MCF 10A (cell line): ENCODE data around the gene RNF225. TPM values are rescaled to one million over a fixed set of nuclear protein-coding genes. Genes with fewer than 3 reads are reported as not detected.

Experiments used
- BruUV-seq: library from RNA; stranded (reverse); fragments of 400-500 nt; replicated peaks from 2 replicates; lab custom pipeline; 2021; lab: Mats Ljungman, UMichigan
- CTCF ChIA-PET: fragments of 300-600 bp; sonication (Branson Sonifier 250); formaldehyde crosslinking; extraction: SDS; loops from one replicate; lab custom pipeline; 2021; ENCODE audit warnings: antibody characterized with exemption, inconsistent platforms; lab: Yijun Ruan, JAX
- POLR2A ChIA-PET: fragments of 300-600, 350-650 bp; sonication (Branson Sonifier 250); formaldehyde crosslinking; extraction: SDS; loops from one replicate; lab custom pipeline; 2020; ENCODE audit warnings: antibody characterized with exemption, inconsistent platforms; lab: Yijun Ruan, JAX
- DNase-seq: peaks from one replicate; pipeline ENCODE4 v3.0.0-alpha.2; 2018; ENCODE audit not compliant: unreplicated experiment
- H3K27ac Mint-ChIP-seq: one replicate; pipeline ENCODE4 v1.8.0; 2022; ENCODE audit warnings: mild to moderate bottlenecking, low read depth, mixed read lengths; ENCODE audit not compliant: unreplicated experiment
- H3K27me3 Mint-ChIP-seq: one replicate; pipeline ENCODE4 v1.8.0; 2022; ENCODE audit warnings: mixed read lengths; ENCODE audit not compliant: insufficient read depth, unreplicated experiment
- H3K36me3 Mint-ChIP-seq: one replicate; pipeline ENCODE4 v1.8.0; 2022; ENCODE audit warnings: mild to moderate bottlenecking, moderate library complexity, mixed read lengths; ENCODE audit not compliant: insufficient read depth, unreplicated experiment
- H3K4me1 Mint-ChIP-seq: one replicate; pipeline ENCODE4 v1.8.0; 2022; ENCODE audit warnings: mixed read lengths; ENCODE audit not compliant: insufficient read depth, unreplicated experiment
- H3K4me3 Mint-ChIP-seq: one replicate; pipeline ENCODE4 v1.8.0; 2022; ENCODE audit warnings: mild to moderate bottlenecking, moderate library complexity, mixed read lengths; ENCODE audit not compliant: unreplicated experiment
- H3K9me3 Mint-ChIP-seq: one replicate; pipeline ENCODE4 v1.8.0; 2022; ENCODE audit warnings: mixed read lengths; ENCODE audit not compliant: unreplicated experiment
- intact Hi-C: fragments of 100-400 bp; cut with micrococcal nuclease; formaldehyde crosslinking; loops from 2 replicates; pipeline ENCODE4 v1.14.1; 2022
- total RNA-seq: library from RNA; stranded (reverse); gene quantifications from 2 replicates; pipeline ENCODE4 v1.2.3, GENCODE V29; 2022
- TF ChIP-seq, protein P1 (sequence below): fragments of 200-600 bp; IDR thresholded peaks from one replicate; pipeline ENCODE4 v1.8.0; 2022; ENCODE audit warnings: antibody characterized with exemption, mild to moderate bottlenecking; ENCODE audit not compliant: unreplicated experiment

RNF225 gene
- total RNA-seq, 1 experiment from 2014 or later = 0.63 TPM

DNA sequence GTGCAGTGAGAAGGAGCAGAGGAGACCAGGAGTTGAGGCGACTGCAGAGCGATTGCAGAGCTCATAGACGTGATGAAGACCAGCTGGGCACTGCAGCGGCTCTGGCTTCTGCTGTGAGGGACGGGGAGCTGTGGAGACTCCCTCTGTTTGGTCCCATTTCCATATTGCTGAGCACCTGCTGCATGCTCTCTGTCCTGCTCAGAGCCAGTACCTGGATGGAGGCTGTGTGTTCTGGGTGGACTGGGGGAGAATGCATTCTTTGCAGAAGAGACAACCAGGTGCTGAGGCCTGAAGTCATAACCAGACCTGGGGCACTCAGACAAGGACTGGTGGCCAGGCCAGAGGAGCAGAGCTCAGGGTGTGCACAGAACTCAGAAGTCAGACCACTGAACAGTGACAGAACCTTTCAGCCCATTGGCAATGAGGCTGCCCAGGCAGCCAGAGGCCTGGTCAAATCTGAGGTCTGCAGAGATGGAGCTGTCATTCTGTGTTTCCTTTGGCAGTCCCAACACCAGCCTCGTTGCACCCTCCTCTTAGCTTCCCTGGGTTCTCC, 40.9 kb upstream of the RNF225 start:
- no peak overlapping the region for H3K4me3 Mint-ChIP-seq
- POLR2A ChIA-PET = interaction anchor here (1.3 kb wide), 1 partner anchor 8 kb away, joined by 4 read pairs; the partner anchor contains the start of gene ZNF497
- TF ChIP-seq, protein P1, sequence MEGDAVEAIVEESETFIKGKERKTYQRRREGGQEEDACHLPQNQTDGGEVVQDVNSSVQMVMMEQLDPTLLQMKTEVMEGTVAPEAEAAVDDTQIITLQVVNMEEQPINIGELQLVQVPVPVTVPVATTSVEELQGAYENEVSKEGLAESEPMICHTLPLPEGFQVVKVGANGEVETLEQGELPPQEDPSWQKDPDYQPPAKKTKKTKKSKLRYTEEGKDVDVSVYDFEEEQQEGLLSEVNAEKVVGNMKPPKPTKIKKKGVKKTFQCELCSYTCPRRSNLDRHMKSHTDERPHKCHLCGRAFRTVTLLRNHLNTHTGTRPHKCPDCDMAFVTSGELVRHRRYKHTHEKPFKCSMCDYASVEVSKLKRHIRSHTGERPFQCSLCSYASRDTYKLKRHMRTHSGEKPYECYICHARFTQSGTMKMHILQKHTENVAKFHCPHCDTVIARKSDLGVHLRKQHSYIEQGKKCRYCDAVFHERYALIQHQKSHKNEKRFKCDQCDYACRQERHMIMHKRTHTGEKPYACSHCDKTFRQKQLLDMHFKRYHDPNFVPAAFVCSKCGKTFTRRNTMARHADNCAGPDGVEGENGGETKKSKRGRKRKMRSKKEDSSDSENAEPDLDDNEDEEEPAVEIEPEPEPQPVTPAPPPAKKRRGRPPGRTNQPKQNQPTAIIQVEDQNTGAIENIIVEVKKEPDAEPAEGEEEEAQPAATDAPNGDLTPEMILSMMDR = no peak
- intact Hi-C loops = no loop called here
- H3K27me3 Mint-ChIP-seq = no peaks in the 10 kb centered on the region
- peaks cover 17% of the 10 kb centered on the region for H3K36me3 Mint-ChIP-seq
- peaks cover 3% of the 10 kb centered on the region for H3K9me3 Mint-ChIP-seq
- TSS peak; percentile 19 for BruUV-seq
- peaks cover 2% of the 10 kb centered on the region for H3K4me1 Mint-ChIP-seq
- DNase-seq = no peak
- no peak overlapping the region for H3K27ac Mint-ChIP-seq
- CTCF ChIA-PET = no interaction called here

DNA sequence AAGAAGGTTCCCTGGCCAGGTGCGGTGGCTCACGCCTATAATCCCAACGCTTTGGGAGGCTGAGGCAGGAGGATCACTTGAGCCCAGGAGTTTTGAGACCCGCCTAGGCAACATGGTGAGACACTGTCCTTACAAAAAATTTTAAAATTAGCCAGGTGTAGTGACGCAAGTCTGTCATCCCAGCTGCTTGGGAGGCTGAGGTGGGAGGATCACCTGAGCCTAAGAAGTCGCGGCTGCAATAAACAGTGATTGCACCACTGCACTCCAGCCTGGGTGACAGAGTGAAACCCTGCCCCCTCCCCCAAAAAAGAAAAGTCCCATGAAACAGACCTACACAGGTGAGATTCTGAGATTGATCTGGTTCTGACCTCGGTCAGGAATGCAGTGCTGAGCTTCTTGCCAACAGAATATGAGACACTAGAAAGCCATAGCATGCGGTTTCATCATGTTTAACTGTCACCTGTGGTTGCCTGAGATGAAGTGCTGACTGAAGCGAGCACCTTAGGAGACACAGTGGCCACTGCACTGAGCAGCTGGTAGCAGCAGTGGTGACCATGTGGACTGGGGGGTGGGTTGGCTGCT, 40.1 kb upstream of the RNF225 start:
- no peaks in the 10 kb centered on the region for H3K9me3 Mint-ChIP-seq
- ChIA-PET CTCF (interaction anchor here (0.6 kb wide), 1 partner anchor 51 kb away, joined by 3 read pairs; no protein-coding TSS in a partner anchor), POLR2A (no interaction called here)
- peaks cover 17% of the 10 kb centered on the region for H3K36me3 Mint-ChIP-seq
- H3K27ac Mint-ChIP-seq = no peak overlapping the region
- no peak overlapping the region for H3K4me3 Mint-ChIP-seq
- H3K27me3 Mint-ChIP-seq = no peaks in the 10 kb centered on the region
- DNase-seq = no peak
- TF ChIP-seq, protein P1 = no peak
- no TSS peak for BruUV-seq
- intact Hi-C loops = no loop called here
- H3K4me1 Mint-ChIP-seq = no peaks in the 10 kb centered on the region

DNA sequence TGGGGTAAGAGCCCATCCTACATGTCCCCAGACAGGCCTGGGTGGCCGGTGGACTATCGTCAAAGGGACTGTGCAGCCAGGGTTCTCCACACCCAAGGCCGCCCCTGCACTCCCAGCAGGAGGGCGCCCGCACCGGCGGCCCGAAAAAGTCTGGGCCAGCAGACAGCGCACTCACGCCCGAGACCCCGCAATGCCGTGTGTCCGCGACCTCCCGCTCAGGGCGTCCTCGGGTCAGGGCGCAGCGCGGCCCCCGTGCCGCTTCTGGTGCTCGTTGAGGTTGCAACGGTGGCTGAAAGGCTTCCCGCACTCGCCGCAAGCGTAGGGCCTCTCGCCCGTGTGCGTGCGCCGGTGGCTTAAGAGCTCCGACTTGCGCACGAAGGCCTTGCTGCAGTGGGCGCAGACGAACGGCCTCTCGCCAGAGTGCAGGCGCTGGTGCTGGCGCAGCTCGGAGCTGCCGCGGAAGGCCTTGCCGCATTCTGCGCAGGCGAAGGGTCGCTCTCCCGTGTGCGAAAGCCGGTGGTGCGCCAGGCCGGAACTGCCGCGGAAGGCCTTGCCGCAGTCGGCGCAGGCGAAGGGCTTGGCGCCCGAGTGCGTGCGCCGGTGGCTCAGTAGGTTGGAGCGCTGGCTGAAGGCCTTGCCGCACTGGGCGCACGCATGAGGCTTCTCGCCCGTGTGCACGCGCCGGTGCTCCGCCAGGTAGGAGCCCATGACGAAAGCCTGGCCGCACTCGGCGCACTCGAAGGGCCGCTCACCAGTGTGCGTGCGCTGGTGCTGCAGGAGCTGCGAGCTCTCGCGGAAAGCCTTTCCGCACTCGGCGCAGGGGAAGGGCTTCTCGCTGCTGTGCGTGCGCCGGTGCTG, 39.3 kb upstream of the RNF225 start:
- Mint-ChIP-seq H3K27me3 (no peaks in the 10 kb centered on the region), H3K9me3 (no peaks in the 10 kb centered on the region), H3K27ac (no peak overlapping the region), H3K36me3 (peaks cover 17% of the 10 kb centered on the region), H3K4me1 (no peaks in the 10 kb centered on the region), H3K4me3 (no peak overlapping the region)
- intact Hi-C loops = no loop called here
- TF ChIP-seq, protein P1 = no peak
- POLR2A ChIA-PET = no interaction called here
- CTCF ChIA-PET = no interaction called here
- no TSS peak for BruUV-seq
- no peak for DNase-seq
